Thoracic aorta (tissue), 2 donors: ENCODE measurements around the gene IFT122. TPM values are rescaled to one million over a fixed set of nuclear protein-coding genes. Genes with fewer than 3 reads are reported as not detected.

Experiments used
- ATAC-seq: fragments of 150-250 bp; one replicate; pipeline ENCODE4 v1.8.0; 2017; ENCODE audit warnings: low read depth; ENCODE audit not compliant: insufficient number of reproducible peaks, low FRiP score
- DNase-seq: peaks from one replicate; pipeline ENCODE4 v3.0.0-alpha.2; 2020; ENCODE audit warnings: low spot score
- H3K27ac ChIP-seq, 2 donors: fragments of 200-600 bp; sonication (generic); 1 replicate in 1 of 2; 2 replicates in 1 of 2; pipeline ENCODE4 v1.5.1; 2016; ENCODE audit warnings: mild to moderate bottlenecking in 2 of 2, moderate library complexity in 2 of 2
- H3K27me3 ChIP-seq: fragments of 200-600 bp; sonication (generic); replicated peaks from 2 replicates; pipeline ENCODE4 v1.6.0; 2016; ENCODE audit warnings: mild to moderate bottlenecking; ENCODE audit not compliant: insufficient read depth
- H3K36me3 ChIP-seq: fragments of 200-600 bp; sonication (generic); one replicate; pipeline ENCODE4 v1.5.1; 2016
- H3K4me1 ChIP-seq, 2 donors: fragments of 200-600 bp; sonication (generic); 1 replicate in 1 of 2; 2 replicates in 1 of 2; pipeline versions ENCODE4 v1.5.1 to v1.6.0; 2016; ENCODE audit warnings: low read depth in 2 of 2, mild to moderate bottlenecking in 1 of 2; ENCODE audit not compliant: control insufficient read depth in 1 of 2
- H3K4me3 ChIP-seq: fragments of 200-600 bp; sonication (generic); 2 replicates; pipeline ENCODE4 v1.5.1; 2016; ENCODE audit warnings: mild to moderate bottlenecking
- H3K9me3 ChIP-seq: fragments of 200-600 bp; sonication (generic); 2 replicates; pipeline ENCODE4 v1.5.1; 2016
- total RNA-seq, 2 donors: library from RNA; depleted of rRNA; stranded (reverse); fragments of >200 nt; gene quantifications; one replicate each; pipeline versions ENCODE4 v1.1.0 to v1.2.3, GENCODE V29; 2016
- TF ChIP-seq, protein P1 (sequence below): fragments of 200-600 bp; sonication (generic); IDR thresholded peaks from one replicate; pipeline ENCODE4 v1.5.1; 2019; ENCODE audit warnings: antibody characterized with exemption

IFT122 gene
- total RNA-seq, 2 donors from 2014 or later = 50.1 to 61.9 TPM

DNA sequence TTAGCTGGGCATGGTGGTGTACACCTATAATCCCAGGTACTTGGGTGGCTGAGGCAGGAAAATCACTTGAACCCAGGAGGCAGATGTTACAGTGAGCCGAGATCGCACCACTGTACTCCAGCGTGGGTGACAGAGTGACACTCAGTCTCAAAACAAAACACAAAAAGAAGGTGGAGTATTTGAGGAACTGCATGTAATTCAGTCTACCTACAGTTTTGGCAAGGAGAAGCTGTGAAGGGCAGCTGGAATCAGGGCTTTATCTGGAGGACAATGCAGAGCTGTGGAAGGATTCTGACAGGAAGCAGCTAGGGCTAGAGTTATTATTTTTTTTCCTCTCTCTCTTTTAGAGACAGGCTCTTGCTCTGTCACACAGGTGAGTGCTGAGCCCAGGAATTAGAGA, 109.8 kb downstream of the IFT122 start:
- peaks cover 5 to 24% of the 10 kb centered on the region in 2 donors for H3K4me1 ChIP-seq
- no peaks in the 10 kb centered on the region for H3K27me3 ChIP-seq
- H3K27ac ChIP-seq = no peak overlapping the region
- H3K9me3 ChIP-seq = no peaks in the 10 kb centered on the region
- TF ChIP-seq, protein P1, sequence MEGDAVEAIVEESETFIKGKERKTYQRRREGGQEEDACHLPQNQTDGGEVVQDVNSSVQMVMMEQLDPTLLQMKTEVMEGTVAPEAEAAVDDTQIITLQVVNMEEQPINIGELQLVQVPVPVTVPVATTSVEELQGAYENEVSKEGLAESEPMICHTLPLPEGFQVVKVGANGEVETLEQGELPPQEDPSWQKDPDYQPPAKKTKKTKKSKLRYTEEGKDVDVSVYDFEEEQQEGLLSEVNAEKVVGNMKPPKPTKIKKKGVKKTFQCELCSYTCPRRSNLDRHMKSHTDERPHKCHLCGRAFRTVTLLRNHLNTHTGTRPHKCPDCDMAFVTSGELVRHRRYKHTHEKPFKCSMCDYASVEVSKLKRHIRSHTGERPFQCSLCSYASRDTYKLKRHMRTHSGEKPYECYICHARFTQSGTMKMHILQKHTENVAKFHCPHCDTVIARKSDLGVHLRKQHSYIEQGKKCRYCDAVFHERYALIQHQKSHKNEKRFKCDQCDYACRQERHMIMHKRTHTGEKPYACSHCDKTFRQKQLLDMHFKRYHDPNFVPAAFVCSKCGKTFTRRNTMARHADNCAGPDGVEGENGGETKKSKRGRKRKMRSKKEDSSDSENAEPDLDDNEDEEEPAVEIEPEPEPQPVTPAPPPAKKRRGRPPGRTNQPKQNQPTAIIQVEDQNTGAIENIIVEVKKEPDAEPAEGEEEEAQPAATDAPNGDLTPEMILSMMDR = no peak
- no peak overlapping the region for H3K4me3 ChIP-seq
- no peaks in the 10 kb centered on the region for H3K36me3 ChIP-seq
- no peak for ATAC-seq
- no peak for DNase-seq

DNA sequence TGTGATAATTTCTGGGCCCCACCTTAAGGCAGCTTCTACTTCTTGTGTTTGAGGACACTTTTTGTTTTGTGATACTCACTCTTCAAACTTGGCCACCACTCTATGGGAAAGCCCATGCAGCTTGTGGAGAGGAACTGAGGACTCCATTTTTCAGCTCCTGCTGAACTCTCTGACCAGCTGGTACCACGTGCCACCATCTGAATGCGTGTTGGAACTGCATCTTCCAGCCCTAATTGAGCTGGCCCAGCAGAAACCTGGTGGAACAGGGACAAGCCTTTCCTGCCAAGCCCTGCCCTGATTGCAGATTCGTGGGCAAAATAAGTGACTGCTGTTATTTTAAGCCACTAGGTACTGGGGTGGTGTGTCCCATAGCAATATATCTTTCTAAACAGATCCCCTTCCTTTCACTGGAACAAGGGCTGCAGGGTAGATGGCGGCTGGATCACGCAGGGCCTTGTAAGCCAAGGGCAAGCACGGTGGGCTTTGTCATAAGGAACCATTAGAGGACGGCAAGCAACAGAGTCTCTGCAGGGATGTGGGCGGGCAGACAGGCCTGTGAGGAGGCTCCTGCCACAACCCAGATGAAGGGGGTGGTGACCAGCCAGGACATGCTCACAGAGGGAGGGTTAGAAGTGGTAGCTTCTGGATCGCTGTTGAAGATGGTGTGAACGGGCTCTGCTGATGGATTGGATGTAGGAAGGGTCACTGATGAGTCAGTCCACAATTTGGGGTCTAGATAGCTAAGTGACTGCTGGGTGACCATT, 112.4 kb downstream of the IFT122 start:
- Histone ChIP-seq H3K4me3 (no peak overlapping the region), H3K36me3 (no peaks in the 10 kb centered on the region), H3K9me3 (no peaks in the 10 kb centered on the region), H3K4me1 (peaks cover 22 to 51% of the 10 kb centered on the region in 2 donors), H3K27ac (no peak overlapping the region), H3K27me3 (no peaks in the 10 kb centered on the region)
- TF ChIP-seq, protein P1 = no peak
- ATAC-seq = no peak
- DNase-seq = no peak

DNA sequence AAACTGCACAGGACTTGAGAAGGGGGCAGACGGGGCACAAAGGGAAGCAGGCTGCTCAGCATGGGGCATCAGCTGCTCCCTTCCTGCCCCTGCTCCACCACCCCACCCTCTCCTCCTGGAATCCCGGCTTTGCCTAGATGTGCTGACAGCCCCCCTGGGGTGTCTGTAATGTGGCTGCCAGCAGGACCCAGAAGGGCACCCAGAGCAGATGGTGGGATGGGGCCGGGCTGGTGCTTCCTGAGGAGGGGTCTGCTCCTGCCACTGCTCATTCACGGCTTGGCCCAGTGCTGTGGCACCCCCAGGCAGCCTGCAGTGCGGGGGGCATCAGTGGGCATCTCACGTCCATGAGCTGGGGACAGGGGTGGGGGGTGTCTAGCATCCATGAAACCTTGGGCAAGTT, 113.1 kb downstream of the IFT122 start:
- Histone ChIP-seq H3K4me1 (peaks cover 27 to 57% of the 10 kb centered on the region in 2 donors), H3K4me3 (no peak overlapping the region), H3K27me3 (no peaks in the 10 kb centered on the region), H3K27ac (no peak overlapping the region), H3K36me3 (no peaks in the 10 kb centered on the region), H3K9me3 (no peaks in the 10 kb centered on the region)
- TF ChIP-seq, protein P1 = no peak
- DNase-seq (no peak), ATAC-seq (no peak)

DNA sequence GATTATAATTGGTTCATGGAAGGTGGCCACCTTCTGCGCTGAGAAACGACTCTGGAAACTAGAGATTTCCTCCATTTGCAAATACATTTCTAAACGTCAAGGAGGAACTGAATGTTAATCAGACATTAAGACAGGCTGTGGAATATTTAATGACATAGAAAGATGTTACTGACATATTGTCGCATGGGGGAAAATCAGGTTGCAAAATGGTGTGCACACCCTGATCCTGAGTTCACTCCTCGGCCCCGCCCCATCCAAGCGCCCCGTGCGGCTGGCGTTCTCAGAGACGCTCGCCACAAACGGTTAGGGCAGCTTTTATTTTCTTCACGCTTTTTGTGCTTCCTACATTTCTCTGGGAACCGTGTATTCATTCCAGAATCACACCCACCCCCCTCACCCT, 113.7 kb downstream of the IFT122 start:
- Histone ChIP-seq H3K9me3 (no peaks in the 10 kb centered on the region), H3K4me1 (peaks cover 33 to 63% of the 10 kb centered on the region in 2 donors), H3K27me3 (no peaks in the 10 kb centered on the region), H3K27ac (no peak overlapping the region), H3K4me3 (no peak overlapping the region), H3K36me3 (no peaks in the 10 kb centered on the region)
- ATAC-seq = no peak
- TF ChIP-seq, protein P1 = no peak
- DNase-seq = no peak

DNA sequence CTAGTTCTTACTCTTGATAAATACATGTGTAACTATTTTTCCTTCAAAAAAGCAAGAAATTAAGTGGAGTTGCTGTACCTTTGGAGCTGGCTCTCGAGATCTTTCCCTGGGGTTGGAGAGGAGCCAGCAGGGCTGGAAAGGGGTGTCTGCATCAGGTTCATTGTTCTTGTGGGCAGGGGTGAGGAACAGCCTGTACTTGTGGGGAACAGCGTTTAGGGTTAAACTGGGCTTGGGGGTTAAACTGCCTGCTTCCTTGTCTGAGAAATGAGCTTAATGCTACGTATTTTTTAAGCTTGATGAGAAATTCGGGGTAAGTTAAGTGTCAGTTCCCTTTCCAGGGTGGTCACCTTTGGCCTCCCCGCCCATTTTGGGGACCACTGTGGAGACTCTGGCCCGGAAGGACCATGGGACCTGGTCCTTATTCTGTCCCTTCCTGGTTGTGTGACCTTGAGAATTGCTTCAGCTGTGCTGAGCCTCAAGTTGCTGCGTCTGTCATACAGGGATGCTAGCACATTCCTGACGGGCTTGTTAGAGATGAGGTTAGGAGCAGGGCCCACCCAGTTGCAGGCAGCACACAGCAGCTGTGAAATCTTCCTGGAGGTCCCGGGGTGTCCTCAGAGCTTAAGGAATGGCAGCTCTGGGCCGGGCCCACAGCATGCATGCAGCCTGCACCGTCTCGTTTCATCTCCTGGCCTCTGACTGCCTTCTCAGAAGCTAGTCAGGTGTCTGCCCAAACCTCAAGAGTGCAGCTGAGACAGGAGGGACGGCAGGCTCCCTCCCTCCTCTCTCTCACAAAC, 114.5 kb downstream of the IFT122 start:
- Histone ChIP-seq H3K4me1 (peaks cover 41 to 71% of the 10 kb centered on the region in 2 donors), H3K4me3 (no peak overlapping the region), H3K9me3 (no peaks in the 10 kb centered on the region), H3K27ac (no peak overlapping the region), H3K27me3 (no peaks in the 10 kb centered on the region), H3K36me3 (no peaks in the 10 kb centered on the region)
- TF ChIP-seq, protein P1 = no peak
- ATAC-seq = no peak
- no peak for DNase-seq
